ENCODE measurements around the gene EFHC2. TPM values are rescaled to one million over a fixed set of nuclear protein-coding genes. Genes with fewer than 3 reads are reported as not detected.

The EFHC2 gene
- total RNA-seq, 1 experiment from 2014 or later = 0.28 TPM

- no peak overlapping the region for H3K27ac ChIP-seq (ENCODE audit: low read length)
- H3K27me3 ChIP-seq (ENCODE audit: control insufficient read depth, insufficient read depth, low read length) = no peaks in the 10 kb centered on the region
- ATAC-seq = no peak
- intact Hi-C loops (cut with micrococcal nuclease; ENCODE audit: unreplicated experiment) (no loop called here), in situ Hi-C loops (cut with HindIII; ENCODE audit: low pct_unique_long_range_greater_than_20kb, low sequenced_read_pairs) (no loop called here)
- DNase-seq (ENCODE audit: low read depth, low spot score) = no peak
- no TSS peak for BruUV-seq (replicated peaks)
- no peaks in the 10 kb centered on the region for H3K36me3 ChIP-seq (ENCODE audit: control insufficient read depth, insufficient read depth, low read length)
- no peaks in the 10 kb centered on the region for H3K4me1 ChIP-seq (ENCODE audit: control insufficient read depth, insufficient read depth, low read length)
- CTCF ChIA-PET = no interaction called here
- POLR2A ChIA-PET = no interaction called here
- TF ChIP-seq SIN3A (IDR thresholded peaks at IDR 0.05; ENCODE audit: borderline replicate concordance, insufficient read depth, low read depth, low read length) = no peak
- TF ChIP-seq REST (IDR thresholded peaks at IDR 0.05; ENCODE audit: insufficient read depth in 1 of 2, low read depth in 2 of 2, low read length in 1 of 2) = no peak
- no peak for TF ChIP-seq CTCF (IDR thresholded peaks at IDR 0.05)
- no peak for TF ChIP-seq TCF7L2 (IDR thresholded peaks at IDR 0.05; ENCODE audit: low read depth, low read length)
- no peak for TF ChIP-seq POLR2AphosphoS5 (IDR thresholded peaks at IDR 0.05; ENCODE audit: low read depth, low read length)
- no peaks in the 10 kb centered on the region for H3K9me3 ChIP-seq (ENCODE audit: control insufficient read depth, insufficient read depth, low read depth, low read length)
- no peak overlapping the region for H3K4me3 ChIP-seq (ENCODE audit: low read depth in 2 of 2, low read length in 2 of 2)
These were observed 101.9 kb downstream of the EFHC2 start for GRCh38 chrX:44241546-44241945.

GRCh38 chrX:44240036-44240435, 103.4 kb downstream of the EFHC2 start:
- H3K4me3 ChIP-seq (ENCODE audit: low read depth in 2 of 2, low read length in 2 of 2) = no peak overlapping the region
- in situ Hi-C loops (cut with HindIII; ENCODE audit: low pct_unique_long_range_greater_than_20kb, low sequenced_read_pairs) (no loop called here), intact Hi-C loops (cut with micrococcal nuclease; ENCODE audit: unreplicated experiment) (no loop called here)
- ATAC-seq (no peak), DNase-seq (ENCODE audit: low read depth, low spot score) (no peak)
- H3K4me1 ChIP-seq (ENCODE audit: control insufficient read depth, insufficient read depth, low read length) = no peaks in the 10 kb centered on the region
- no TSS peak for BruUV-seq (replicated peaks)
- no peaks in the 10 kb centered on the region for H3K27me3 ChIP-seq (ENCODE audit: control insufficient read depth, insufficient read depth, low read length)
- H3K27ac ChIP-seq (ENCODE audit: low read length) = no peak overlapping the region
- ChIA-PET CTCF (no interaction called here), POLR2A (no interaction called here)
- no peaks in the 10 kb centered on the region for H3K36me3 ChIP-seq (ENCODE audit: control insufficient read depth, insufficient read depth, low read length)
- no peaks in the 10 kb centered on the region for H3K9me3 ChIP-seq (ENCODE audit: control insufficient read depth, insufficient read depth, low read depth, low read length)
- TF ChIP-seq POLR2AphosphoS5 (IDR thresholded peaks at IDR 0.05; ENCODE audit: low read depth, low read length) (no peak), SIN3A (IDR thresholded peaks at IDR 0.05; ENCODE audit: borderline replicate concordance, insufficient read depth, low read depth, low read length) (no peak), REST (IDR thresholded peaks at IDR 0.05; ENCODE audit: insufficient read depth in 1 of 2, low read depth in 2 of 2, low read length in 1 of 2) (no peak), TCF7L2 (IDR thresholded peaks at IDR 0.05; ENCODE audit: low read depth, low read length) (no peak), CTCF (IDR thresholded peaks at IDR 0.05) (no peak)
